Upper lobe of left lung (tissue), 6 donors: ENCODE data around the gene AKR1C1. TPM values are rescaled to one million over a fixed set of nuclear protein-coding genes. Genes with fewer than 3 reads are reported as not detected.
"Not testable (repeated sequence)": the region's sequence is repeated elsewhere in the genome, so short reads cannot be mapped to it uniquely, and the experiment has no call there.

Experiments used
- ATAC-seq, 2 donors: fragments of 200-7000 bp; cut with Tn5 transposase; one replicate each; pipeline ENCODE4 v1.9.1; 2022; ENCODE audit warnings: mild to moderate bottlenecking in 2 of 2, moderate library complexity in 2 of 2; ENCODE audit not compliant: low FRiP score in 2 of 2
- DNase-seq, 2 donors: peaks; one replicate each; pipeline ENCODE4 v3.0.0-alpha.2; 2019 to 2020
- H3K27ac ChIP-seq, 4 donors: fragments of 200-600 bp; sonication (generic); one replicate each; pipeline ENCODE4 v1.5.1; 2016 to 2019
- H3K27me3 ChIP-seq, 4 donors: fragments of 200-600 bp; sonication (generic); one replicate each; pipeline ENCODE4 v1.5.1; 2017 to 2019
- H3K36me3 ChIP-seq, 4 donors: fragments of 200-600 bp; sonication (generic); one replicate each; pipeline ENCODE4 v1.5.1; 2016 to 2019
- H3K4me1 ChIP-seq, 4 donors: fragments of 200-600 bp; sonication (generic); one replicate each; pipeline ENCODE4 v1.5.1; 2018 to 2019
- H3K4me3 ChIP-seq, 4 donors: fragments of 200-600 bp; sonication (generic); one replicate each; pipeline ENCODE4 v1.5.1; 2017 to 2019; ENCODE audit warnings: mild to moderate bottlenecking in 2 of 4, moderate library complexity in 1 of 4
- H3K9me3 ChIP-seq, 4 donors: fragments of 200-600 bp; sonication (generic); one replicate each; pipeline ENCODE4 v1.5.1; 2018 to 2019
- CTCF ChIP-seq, 6 experiments: fragments of 450-650 bp in 4 of 6; fragments of 200-600 bp in 2 of 6; sonication (generic) in 2 of 6; IDR thresholded peaks; one replicate each; pipeline ENCODE4 v1.5.1; 2016 to 2019; ENCODE audit warnings: antibody characterized with exemption in 6 of 6
- EP300 ChIP-seq, 4 donors: sonication (generic); formaldehyde crosslinking; IDR thresholded peaks; one replicate each; pipeline ENCODE4 v1.5.1; 2017; ENCODE audit warnings: antibody characterized with exemption in 4 of 4, control low read depth in 2 of 4
- POLR2A ChIP-seq, 4 donors: fragments of 450-650 bp; IDR thresholded peaks; one replicate each; pipeline ENCODE4 v1.5.1; 2016 to 2017; ENCODE audit warnings: antibody characterized with exemption in 4 of 4, mild to moderate bottlenecking in 2 of 4
- POLR2AphosphoS5 ChIP-seq, 2 donors: sonication (generic); formaldehyde crosslinking; IDR thresholded peaks; one replicate each; pipeline ENCODE4 v1.5.1; 2017; ENCODE audit warnings: antibody characterized with exemption in 2 of 2
- WGBS, 2 donors: methylation state at CpG; one replicate each; pipeline ENCODE4 v1.1.5; 2017 to 2018; 5-methylcytosine and 5-hydroxymethylcytosine counted together
- total RNA-seq, 6 donors: library from RNA; depleted of rRNA in 4 of 6; stranded (reverse); fragments of >200 nt in 4 of 6; gene quantifications; one replicate each; pipeline versions ENCODE4 v1.1.0 to v1.2.1, GENCODE V29; 2016 to 2021
- donor health status: DM: no; HTN: no; CAD: no; lungs with moderate emphysema.
- donor health status: DM: no; HTN: yes; CAD: no; lungs with severe emphysema.

Gene AKR1C1
- total RNA-seq, 6 donors from 2014 or later, result 38.2 to 103 (median 44.3) TPM

GRCh38 chr10:5014936-5015335 lies 51.7 kb downstream of the AKR1C1 start:
- no peaks in the 10 kb centered on the region for H3K36me3 ChIP-seq
- peaks cover 5 to 9% (median 9%) of the 10 kb centered on the region in 4 donors for H3K4me1 ChIP-seq
- H3K27me3 ChIP-seq, result no peaks in the 10 kb centered on the region
- TF ChIP-seq EP300 (IDR thresholded peaks at IDR 0.05) (no peak), CTCF (IDR thresholded peaks at IDR 0.05) (peak in 2 of 6 experiments; percentile 24 to 27), POLR2AphosphoS5 (IDR thresholded peaks at IDR 0.05) (no peak), POLR2A (IDR thresholded peaks at IDR 0.05) (no peak)
- ATAC-seq (peak in 1 of 2 donors; percentile 20), DNase-seq (peak in 1 of 2 donors; percentile 22)
- no peaks in the 10 kb centered on the region for H3K9me3 ChIP-seq
- no peak overlapping the region for H3K27ac ChIP-seq
- WGBS, 2 donors, result 39 to 67% methylated on average over 1 of the region's 1 CpG
- no peak overlapping the region for H3K4me3 ChIP-seq

- 51 to 56% methylated on average over 3 of the region's 3 CpGs for WGBS, 2 donors
- Histone ChIP-seq H3K36me3 (no peaks in the 10 kb centered on the region), H3K27me3 (no peaks in the 10 kb centered on the region), H3K27ac (peak overlapping the region in 1 of 4 donors; percentile 34), H3K4me3 (no peak overlapping the region), H3K9me3 (no peaks in the 10 kb centered on the region), H3K4me1 (peaks cover 5 to 14% (median 9%) of the 10 kb centered on the region in 4 donors)
- TF ChIP-seq POLR2A (IDR thresholded peaks at IDR 0.05), result no peak
- TF ChIP-seq EP300 (IDR thresholded peaks at IDR 0.05), result no peak
- no peak for TF ChIP-seq POLR2AphosphoS5 (IDR thresholded peaks at IDR 0.05)
- no peak for TF ChIP-seq CTCF (IDR thresholded peaks at IDR 0.05)
- DNase-seq (no peak), ATAC-seq (no peak)
These were observed 54.9 kb downstream of the AKR1C1 start for GRCh38 chr10:5018134-5018533.

GRCh38 chr10:5018671-5019277 lies 55.6 kb downstream of the AKR1C1 start:
- TF ChIP-seq CTCF (IDR thresholded peaks at IDR 0.05), result peak in 3 of 6 experiments; percentile 24 to 41 (median 36)
- H3K4me3 ChIP-seq, H3K27me3 ChIP-seq, H3K36me3 ChIP-seq, H3K9me3 ChIP-seq: not testable (repeated sequence)
- peak; percentile 78 to 87 for ATAC-seq
- Histone ChIP-seq H3K4me1 (peaks cover 5 to 14% (median 9%) of the 10 kb centered on the region in 4 donors), H3K27ac (peak overlapping the region in 3 of 4 donors; percentile 25 to 53 (median 49))
- 48 to 63% methylated on average over 3 of the region's 3 CpGs for WGBS, 2 donors
- peak in 1 of 2 donors; percentile 65 for DNase-seq

GRCh38 chr10:5019770-5020612 lies 56.8 kb downstream of the AKR1C1 start:
- WGBS, 2 donors, result 70 to 72% methylated on average over 6 of the region's 6 CpGs
- peak in 1 of 2 donors; percentile 35 for DNase-seq
- H3K4me3 ChIP-seq, H3K9me3 ChIP-seq, ATAC-seq, H3K36me3 ChIP-seq, H3K27me3 ChIP-seq: not testable (repeated sequence)
- H3K4me1 ChIP-seq, result peaks cover 5 to 14% (median 9%) of the 10 kb centered on the region in 4 donors
- H3K27ac ChIP-seq, result peak overlapping the region; percentile 1 to 49 (median 18)

GRCh38 chr10:5021624-5022290 lies 58.5 kb downstream of the AKR1C1 start:
- not testable (repeated sequence) for H3K27me3 ChIP-seq, H3K27ac ChIP-seq, H3K36me3 ChIP-seq, H3K9me3 ChIP-seq, DNase-seq, H3K4me3 ChIP-seq
- peaks cover 5 to 14% (median 9%) of the 10 kb centered on the region in 4 donors for H3K4me1 ChIP-seq
- peak in 1 of 2 donors; percentile 72 for ATAC-seq
- WGBS, 2 donors, result 64 to 81% methylated on average over 10 of the region's 10 CpGs
